GM18505 (cell line): Measurements from ENCODE around the gene STAG3.
A peak's percentile ranks its signal among the peaks of the same experiment; 100 is the strongest.
"Not testable (repeated sequence)": the region's sequence is repeated elsewhere in the genome, so short reads cannot be mapped to it uniquely, and the experiment has no call there.

Source experiments
- ATAC-seq: cut with Tn5 transposase; IDR thresholded peaks from one replicate; pipeline ENCODE4 v1.9.1; 2021; ENCODE audit not compliant: unreplicated experiment
- POLR2A ChIP-seq: IDR thresholded peaks from 4 replicates; pipeline ENCODE4 v1.6.1; 2011; ENCODE audit warnings: borderline replicate concordance; ENCODE audit not compliant: insufficient read depth, insufficient read length; ENCODE audit errors: extremely low read depth

STAG3 gene, protein sequence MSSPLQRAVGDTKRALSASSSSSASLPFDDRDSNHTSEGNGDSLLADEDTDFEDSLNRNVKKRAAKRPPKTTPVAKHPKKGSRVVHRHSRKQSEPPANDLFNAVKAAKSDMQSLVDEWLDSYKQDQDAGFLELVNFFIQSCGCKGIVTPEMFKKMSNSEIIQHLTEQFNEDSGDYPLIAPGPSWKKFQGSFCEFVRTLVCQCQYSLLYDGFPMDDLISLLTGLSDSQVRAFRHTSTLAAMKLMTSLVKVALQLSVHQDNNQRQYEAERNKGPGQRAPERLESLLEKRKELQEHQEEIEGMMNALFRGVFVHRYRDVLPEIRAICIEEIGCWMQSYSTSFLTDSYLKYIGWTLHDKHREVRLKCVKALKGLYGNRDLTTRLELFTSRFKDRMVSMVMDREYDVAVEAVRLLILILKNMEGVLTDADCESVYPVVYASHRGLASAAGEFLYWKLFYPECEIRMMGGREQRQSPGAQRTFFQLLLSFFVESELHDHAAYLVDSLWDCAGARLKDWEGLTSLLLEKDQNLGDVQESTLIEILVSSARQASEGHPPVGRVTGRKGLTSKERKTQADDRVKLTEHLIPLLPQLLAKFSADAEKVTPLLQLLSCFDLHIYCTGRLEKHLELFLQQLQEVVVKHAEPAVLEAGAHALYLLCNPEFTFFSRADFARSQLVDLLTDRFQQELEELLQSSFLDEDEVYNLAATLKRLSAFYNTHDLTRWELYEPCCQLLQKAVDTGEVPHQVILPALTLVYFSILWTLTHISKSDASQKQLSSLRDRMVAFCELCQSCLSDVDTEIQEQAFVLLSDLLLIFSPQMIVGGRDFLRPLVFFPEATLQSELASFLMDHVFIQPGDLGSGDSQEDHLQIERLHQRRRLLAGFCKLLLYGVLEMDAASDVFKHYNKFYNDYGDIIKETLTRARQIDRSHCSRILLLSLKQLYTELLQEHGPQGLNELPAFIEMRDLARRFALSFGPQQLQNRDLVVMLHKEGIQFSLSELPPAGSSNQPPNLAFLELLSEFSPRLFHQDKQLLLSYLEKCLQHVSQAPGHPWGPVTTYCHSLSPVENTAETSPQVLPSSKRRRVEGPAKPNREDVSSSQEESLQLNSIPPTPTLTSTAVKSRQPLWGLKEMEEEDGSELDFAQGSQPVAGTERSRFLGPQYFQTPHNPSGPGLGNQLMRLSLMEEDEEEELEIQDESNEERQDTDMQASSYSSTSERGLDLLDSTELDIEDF

DNA sequence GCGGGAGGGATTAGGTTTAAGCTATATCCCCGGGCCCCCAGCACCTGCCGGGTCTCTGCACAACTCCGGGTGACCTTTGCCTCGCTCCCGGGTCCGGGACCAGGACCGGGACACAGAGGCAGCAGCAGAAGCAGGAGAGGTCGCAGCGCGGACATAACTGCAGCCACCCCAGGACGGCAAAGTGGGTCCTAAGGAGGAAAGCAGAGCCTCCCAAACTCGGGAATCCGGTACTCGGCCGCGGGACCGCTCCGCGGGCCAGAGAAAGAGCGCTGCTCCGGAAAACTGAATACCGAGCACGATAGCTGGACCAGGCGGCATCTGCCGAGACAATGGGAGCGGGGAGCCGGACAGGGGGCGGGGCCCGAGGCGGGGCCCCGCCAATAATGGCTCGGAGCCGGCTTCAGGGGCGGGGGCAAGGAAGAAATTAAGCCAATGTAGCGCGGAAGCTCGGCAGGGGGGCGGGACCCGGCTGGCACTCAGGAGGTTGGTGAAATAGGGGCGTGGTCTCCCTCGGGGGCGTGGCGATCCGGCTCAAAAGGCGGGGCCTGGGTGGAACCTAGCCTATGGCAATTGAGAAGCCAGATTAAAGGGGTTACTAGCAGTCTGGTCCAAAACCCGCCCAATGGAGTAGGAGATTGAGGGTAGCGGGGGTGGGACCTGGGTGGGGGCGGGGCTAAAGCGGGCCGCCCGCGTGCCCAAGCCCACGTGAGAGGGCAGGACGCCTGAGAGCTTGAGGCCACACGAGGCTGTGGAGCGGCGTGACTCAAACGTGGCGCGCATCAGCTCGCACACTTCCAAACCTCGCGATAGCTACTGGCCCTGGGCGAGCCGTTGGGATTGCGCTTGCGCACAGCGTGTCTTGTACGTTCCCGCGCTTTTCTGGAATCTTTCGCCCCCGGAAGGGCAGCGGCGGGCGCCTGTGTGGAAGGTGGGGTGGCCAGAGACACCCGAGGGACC lies at the start of gene STAG3, which contains the start of gene GPC2:
Gene STAG3, plus strand, starts transcription at position 874 of the 957 bp plus-strand sequence. CDS start 2,639 bp downstream, outside the sequence.
Gene GPC2, minus strand, starts transcription at position 337 of the 957 bp plus-strand sequence. Its CDS starts 182 bp downstream, at position 155.
- peak; percentile 42 for TF ChIP-seq POLR2A
- peak; percentile 80 for ATAC-seq

DNA sequence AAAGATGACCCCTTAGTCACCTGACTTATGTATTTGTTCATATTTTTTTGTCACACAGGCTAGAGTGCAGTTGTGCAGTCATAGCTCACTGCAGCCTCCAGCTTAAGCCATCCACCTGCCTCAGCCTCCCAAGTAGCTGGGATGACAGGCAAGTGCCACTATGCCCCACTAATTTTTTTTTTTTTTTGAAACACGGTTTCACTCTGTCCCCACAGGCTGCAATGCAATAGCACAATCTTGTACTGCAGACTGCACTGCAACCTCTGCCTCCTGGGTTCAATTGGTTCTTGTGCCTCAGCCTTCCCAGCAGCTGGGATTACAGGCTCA lies 49.1 kb upstream of the STAG3 start:
- TF ChIP-seq POLR2A = no peak

DNA sequence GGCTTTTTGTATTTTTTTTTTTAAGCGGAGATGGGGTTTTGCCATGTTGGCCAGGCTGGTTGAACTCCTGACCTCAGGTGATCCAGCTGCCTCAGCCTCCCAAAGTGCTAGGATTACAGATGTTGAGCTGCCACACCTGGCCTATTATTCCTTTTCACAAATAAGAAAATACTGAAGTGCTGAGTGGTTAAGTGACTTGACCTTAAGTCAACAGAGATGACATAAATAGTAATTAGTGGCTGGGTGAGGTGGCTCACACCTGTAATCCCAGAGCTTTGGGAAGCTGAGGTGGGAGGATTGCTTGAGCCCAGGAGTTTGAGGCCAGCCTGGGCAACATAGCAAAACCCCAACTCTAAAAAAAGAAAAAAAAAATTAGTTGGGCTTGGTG lies 47.5 kb upstream of the STAG3 start:
- ATAC-seq = not testable (repeated sequence)

More for the DNA sequence above, 49.1 kb upstream of the STAG3 start:
- no peak for ATAC-seq

DNA sequence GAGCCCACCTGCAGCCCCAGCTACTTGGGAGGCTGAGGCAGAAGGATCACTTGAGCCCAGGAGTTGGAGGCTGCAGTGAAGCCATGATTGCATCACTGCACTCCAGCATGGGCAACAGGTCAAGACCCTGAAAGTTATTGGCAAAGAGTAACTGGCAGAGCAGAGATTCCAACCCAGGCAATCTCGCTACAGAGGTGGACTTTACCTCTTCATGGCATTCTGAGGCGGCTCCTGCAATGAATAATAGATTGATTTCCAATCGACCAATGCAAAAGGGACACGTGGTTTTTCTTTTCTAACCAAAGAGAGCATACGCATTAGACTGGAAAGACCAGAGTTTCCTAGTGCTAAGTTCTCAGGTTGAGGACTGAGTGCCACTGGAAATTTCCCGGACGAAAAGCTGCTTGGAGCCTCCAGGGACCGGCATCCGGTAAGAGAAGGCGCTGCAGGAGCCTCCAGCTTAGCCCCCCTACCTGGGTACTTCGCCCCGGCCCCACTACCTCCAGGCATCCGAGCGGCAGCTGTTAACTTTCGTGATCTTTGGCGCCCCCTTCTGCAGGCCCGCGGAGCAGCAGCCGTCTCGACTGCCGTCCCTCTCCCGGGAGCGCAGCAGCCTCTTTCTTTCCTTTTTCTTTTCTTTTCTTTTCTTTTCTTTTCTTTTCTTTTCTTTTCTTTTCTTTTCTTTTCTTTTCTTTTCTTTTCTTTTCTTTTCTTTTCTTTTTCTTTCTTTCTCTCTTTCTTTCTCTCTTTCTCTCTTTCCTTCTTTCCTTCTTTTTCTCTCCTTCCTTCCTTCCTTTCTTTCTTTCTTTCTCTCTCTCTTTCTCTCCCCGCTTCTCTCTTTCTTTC lies 46.9 kb upstream of the STAG3 start:
- TF ChIP-seq POLR2A = no peak
- no peak for ATAC-seq

DNA sequence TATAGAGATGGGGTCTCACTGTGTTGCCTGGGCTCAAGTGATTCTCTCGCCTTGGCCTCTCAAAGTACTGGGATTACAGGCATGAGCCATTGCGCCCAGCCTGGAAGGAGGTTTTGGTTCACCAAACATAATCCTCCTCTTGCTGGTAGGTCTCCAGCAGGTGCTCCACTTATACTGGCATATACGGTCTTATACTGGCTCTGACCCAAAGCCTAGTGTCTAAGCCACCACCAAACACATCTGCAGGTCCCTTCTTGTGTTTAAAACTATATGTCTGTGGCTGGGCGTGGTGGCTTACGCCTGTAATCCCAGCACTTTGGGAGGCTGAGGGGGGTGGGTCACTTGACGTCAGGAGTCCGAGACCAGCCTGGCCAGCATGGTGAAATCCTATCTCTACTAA lies 45.6 kb upstream of the STAG3 start:
- ATAC-seq = no peak
- TF ChIP-seq POLR2A = no peak

DNA sequence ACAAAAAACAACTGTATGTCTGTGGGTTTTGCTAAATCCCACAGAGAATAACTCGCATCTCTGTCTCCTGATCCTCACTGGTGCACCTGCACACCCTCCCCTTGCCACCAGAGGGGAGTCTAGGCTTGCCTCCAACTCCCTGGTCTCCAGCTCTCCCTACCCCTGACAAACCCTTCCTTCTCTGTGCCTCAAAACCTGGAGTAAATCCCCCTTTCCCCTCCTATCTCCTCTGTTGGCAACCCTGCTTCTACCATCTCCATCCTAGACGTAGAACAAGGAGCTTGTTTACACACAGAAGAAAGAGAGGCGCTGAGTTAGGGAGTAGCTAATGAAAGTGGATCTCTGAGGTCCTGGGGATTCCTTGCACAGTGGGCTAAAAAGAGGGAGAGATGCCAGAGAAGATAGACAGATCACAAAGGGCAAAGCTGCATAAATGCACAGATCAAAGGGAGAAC lies 45.0 kb upstream of the STAG3 start:
- ATAC-seq = no peak

DNA sequence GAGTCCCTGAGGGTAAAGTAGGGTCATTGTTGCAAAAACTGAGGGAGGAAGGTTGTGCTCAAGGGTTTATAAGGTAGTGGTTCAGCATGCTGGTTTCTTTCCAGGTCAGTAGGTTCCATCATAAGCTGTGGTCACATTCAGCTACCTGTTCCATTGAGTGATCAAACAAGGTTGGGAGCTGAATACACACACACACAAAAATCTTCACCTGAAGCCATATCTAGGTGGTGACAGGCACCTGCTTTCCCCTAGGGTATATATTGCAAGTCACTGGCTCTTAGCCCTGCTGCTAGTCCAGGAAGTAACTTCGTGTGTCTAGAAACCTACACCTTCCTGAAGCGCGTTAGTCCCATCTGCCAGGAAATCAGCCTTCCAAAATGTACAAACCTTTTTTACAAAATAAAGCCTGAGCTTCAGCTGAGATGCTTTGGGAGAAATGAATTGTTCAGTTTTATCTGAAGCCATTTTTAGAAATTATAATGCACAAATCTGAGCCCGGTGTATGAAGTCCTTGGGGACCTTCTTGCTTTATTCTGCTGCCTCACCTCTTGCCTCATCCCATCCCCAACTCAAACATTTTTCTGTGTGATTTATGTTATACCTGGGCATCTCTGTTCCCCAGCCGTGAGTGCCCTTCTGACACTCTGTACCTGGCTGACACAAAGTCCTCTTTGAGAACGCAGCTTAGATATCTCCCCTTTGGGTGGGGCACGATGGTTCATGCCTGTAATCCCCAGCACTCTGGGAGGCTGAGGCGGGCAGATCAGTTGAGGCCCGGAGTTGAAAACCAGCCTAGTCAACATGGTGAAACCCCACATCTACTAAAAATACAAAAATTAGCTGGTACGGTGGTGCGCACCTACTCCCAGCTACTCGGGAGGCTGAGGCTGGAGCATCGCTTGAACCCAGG lies 39.6 kb upstream of the STAG3 start:
- no peak for TF ChIP-seq POLR2A
- no peak for ATAC-seq

More for the DNA sequence above, 45.0 kb upstream of the STAG3 start:
- TF ChIP-seq POLR2A = no peak

DNA sequence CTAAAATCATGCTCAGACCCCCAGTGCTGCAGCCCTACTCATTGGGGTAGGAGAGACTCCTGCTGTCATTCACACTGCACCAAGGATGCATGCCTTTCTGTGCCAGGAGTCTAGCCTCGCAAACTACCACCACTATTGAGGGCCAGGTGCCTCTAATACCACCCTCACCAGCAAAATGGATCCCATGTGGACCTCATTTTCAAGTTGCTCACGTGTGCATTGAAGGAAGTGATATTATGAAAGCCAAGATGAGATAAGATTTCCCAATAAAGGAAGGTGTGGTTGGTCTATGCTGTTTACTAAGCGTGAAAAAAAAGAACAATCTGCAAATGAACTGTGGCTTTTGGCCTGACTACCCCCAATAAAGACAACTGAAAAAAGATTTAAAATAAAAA lies 36.2 kb upstream of the STAG3 start:
- ATAC-seq = no peak
- TF ChIP-seq POLR2A = no peak

DNA sequence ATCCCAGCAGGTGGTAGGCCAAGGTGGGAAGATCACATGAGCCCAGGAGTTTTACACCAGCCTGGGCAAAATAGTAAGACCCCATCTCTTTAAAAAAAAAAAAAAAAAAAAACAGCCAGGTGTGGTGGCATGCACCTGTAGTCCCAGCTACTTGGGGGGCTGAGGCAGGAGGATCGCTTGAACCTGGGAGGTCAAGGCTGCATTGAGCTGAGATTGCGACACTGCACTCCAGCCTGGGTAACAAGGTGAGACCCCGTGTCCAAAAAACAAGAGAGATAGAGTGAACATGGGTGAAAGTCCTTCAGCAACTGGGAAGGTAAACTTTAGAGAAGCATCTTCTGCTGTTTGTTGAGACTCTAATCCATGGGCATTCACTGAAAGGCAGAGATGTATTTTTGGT lies 35.3 kb upstream of the STAG3 start:
- ATAC-seq = no peak
- no peak for TF ChIP-seq POLR2A

DNA sequence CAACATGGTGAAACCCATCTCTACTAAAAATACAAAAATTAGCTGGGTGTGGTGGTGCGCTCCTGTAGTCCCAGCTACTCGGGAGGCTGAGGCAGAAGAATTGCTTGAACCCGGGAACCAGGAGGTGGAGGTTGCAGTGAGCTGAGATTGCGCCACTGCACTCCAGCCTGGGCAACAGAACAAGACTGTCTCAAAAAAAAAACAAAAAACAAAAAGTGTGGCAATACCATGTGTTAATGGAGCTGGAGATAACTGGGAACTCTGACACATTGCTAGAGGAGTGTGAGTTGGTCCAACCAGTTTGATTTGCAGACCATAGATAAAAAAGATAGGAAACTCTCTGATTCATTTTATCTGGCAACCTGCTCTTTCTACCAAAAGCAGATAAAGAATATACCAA lies 31.4 kb upstream of the STAG3 start:
- not testable (repeated sequence) for ATAC-seq

DNA sequence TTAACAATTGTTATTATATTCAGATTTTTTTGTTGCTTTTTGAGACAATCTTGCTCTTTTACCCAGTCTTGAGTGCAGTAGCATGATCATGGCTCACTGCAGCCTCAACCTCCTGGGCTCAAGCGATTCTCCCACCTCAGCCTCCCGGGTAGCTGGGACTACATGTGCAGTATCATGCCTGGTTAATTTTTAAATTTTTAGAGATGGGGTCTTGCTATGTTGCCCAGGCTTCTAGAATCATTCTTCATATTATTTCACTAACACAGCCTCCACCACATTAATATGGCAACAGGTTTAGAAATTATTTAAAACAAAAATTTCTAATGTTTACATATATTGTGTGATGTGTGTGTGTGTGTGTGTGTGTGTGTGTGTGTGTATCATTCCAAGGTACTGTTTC lies 30.4 kb upstream of the STAG3 start:
- TF ChIP-seq POLR2A = no peak
- no peak for ATAC-seq
